22Rv1 (cell line): ENCODE data around the gene TMOD4.

ENCODE experiments used
- H3K27ac ChIP-seq: fragments of 450-650 bp; 2 replicates; pipeline ENCODE4 v1.5.1; 2017
- ZFX ChIP-seq: fragments of 450-650 bp; IDR thresholded peaks from 2 replicates; pipeline ENCODE4 v1.6.1; 2017; ENCODE audit warnings: antibody characterized with exemption, borderline replicate concordance
- TF ChIP-seq, protein P1 (sequence below): fragments of 450-650 bp; IDR thresholded peaks from 2 replicates; pipeline ENCODE4 v1.5.1; 2017; ENCODE audit warnings: mild to moderate bottlenecking

Gene TMOD4

DNA sequence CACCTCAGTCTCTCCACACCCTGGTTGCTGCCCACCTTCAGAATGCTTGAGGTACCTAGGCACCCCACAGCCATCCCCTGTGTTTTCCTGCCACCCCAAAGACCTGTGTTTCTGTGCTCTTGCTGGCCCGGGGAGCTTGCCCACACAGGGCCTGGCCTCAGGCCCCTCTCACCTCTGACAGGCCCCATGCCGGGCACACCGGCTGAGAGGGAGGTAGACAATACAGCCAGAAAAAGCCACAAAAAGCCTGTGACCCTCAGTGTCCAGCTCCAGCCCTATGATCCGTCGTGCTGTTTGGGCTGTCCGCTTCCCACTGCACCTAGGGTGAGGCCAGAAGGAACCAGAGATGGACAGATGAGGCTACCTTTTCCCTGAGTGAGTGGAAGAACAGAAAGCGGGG is 40.8 kb downstream of the TMOD4 start:
- TF ChIP-seq, protein P1, sequence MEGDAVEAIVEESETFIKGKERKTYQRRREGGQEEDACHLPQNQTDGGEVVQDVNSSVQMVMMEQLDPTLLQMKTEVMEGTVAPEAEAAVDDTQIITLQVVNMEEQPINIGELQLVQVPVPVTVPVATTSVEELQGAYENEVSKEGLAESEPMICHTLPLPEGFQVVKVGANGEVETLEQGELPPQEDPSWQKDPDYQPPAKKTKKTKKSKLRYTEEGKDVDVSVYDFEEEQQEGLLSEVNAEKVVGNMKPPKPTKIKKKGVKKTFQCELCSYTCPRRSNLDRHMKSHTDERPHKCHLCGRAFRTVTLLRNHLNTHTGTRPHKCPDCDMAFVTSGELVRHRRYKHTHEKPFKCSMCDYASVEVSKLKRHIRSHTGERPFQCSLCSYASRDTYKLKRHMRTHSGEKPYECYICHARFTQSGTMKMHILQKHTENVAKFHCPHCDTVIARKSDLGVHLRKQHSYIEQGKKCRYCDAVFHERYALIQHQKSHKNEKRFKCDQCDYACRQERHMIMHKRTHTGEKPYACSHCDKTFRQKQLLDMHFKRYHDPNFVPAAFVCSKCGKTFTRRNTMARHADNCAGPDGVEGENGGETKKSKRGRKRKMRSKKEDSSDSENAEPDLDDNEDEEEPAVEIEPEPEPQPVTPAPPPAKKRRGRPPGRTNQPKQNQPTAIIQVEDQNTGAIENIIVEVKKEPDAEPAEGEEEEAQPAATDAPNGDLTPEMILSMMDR: no peak
- TF ChIP-seq ZFX: no peak
- no peak overlapping the region for H3K27ac ChIP-seq

GRCh38 chr1:151134396-151134795 is 41.4 kb downstream of the TMOD4 start:
- TF ChIP-seq, protein P1: no peak
- TF ChIP-seq ZFX: no peak
- H3K27ac ChIP-seq: no peak overlapping the region

GRCh38 chr1:151133018-151133806 is 42.6 kb downstream of the TMOD4 start:
- no peak for TF ChIP-seq ZFX
- TF ChIP-seq, protein P1: no peak
- H3K27ac ChIP-seq: no peak overlapping the region

DNA sequence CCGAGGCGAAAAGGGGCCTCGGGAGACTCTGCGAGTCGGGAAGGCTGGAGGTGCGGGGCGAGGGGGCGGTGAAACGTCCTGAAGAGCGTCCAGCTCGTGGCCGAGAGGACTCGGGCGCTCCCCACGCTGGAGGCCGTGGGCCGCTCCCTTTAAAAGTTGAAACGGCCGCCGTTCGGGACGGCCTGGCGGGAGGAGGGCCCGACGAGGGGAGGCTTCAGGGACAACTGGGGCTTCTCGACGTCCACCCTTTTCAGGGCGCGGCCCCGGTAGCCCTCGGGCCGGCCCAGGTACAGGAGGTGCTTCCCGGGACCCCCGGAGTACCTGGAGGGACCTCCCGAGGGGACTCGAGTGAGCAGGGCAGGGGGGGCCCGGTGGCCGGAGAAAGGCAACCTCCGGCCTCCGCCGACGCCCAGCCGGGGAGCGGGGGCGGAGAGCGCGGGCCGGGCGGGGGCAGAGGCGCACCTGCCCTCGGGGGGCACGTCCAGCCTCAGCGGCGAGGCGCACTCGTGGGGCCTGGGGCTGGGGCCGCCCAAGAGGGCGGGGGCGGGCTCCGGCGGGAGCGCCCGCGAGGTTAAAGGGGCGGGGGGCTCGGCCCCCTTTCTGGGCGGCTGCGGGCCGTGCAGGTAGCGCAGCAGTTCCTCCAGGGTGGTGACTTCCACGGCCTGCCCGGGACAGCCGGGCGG is 43.3 kb downstream of the TMOD4 start:
- TF ChIP-seq, protein P1: no peak
- TF ChIP-seq ZFX: no peak
- H3K27ac ChIP-seq: no peak overlapping the region

DNA sequence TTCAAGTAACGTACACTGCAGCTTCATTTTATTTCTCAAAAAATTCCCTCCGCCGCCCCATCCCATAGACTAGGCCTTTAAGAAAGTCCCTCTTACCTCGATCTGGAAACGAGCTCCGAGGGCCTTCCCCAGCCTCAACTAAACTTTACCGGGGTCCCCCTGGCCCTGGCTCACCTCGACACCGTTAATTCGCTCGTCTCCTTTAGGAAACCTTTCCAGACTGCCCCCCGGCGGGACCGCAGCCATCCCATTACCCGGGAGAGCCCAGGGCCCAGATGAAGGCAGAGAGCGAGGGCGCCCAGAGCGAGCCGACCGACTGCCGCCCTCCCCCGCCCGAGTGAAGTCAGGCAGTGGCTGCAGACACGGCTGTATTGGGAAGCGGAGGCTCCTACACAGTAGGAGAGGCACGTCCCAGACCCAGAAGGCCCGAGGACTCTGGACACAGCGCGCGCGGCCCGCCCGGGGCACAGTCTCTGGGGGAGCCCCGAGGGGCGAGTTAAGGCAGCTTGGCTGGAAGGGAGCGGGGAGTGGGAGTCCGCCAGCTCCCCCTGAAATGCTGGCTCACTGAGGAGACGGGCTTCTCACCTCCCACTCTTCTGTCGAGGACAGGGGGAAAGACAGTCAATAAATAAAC is 44.0 kb downstream of the TMOD4 start:
- TF ChIP-seq, protein P1: no peak
- TF ChIP-seq ZFX: no peak
- no peak overlapping the region for H3K27ac ChIP-seq

- no peak overlapping the region for H3K27ac ChIP-seq
Measured at GRCh38 chr1:151130987-151131586, 44.7 kb downstream of the TMOD4 start.

More at GRCh38 chr1:151130987-151131586, 44.7 kb downstream of the TMOD4 start:
- TF ChIP-seq, protein P1: no peak
- TF ChIP-seq ZFX: no peak
